ENCODE data around the gene APOD.

- TF ChIP-seq, protein P1, sequence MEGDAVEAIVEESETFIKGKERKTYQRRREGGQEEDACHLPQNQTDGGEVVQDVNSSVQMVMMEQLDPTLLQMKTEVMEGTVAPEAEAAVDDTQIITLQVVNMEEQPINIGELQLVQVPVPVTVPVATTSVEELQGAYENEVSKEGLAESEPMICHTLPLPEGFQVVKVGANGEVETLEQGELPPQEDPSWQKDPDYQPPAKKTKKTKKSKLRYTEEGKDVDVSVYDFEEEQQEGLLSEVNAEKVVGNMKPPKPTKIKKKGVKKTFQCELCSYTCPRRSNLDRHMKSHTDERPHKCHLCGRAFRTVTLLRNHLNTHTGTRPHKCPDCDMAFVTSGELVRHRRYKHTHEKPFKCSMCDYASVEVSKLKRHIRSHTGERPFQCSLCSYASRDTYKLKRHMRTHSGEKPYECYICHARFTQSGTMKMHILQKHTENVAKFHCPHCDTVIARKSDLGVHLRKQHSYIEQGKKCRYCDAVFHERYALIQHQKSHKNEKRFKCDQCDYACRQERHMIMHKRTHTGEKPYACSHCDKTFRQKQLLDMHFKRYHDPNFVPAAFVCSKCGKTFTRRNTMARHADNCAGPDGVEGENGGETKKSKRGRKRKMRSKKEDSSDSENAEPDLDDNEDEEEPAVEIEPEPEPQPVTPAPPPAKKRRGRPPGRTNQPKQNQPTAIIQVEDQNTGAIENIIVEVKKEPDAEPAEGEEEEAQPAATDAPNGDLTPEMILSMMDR (IDR thresholded peaks at IDR 0.05) = no peak
- no peak for TF ChIP-seq POLR2A (IDR thresholded peaks at IDR 0.05)
Observed at GRCh38 chr3:195595785-195596531, 12.2 kb upstream of the APOD start.
